K562 (cell line): ENCODE results near the gene ANKS1A. TPM values are rescaled to one million over a fixed set of nuclear protein-coding genes. Genes with fewer than 3 reads are reported as not detected.

ENCODE experiments used
- ATAC-seq: fragments of 200-7000 bp; cut with Tn5 transposase; 3 replicates; pipeline ENCODE4 v1.9.1; 2020; ENCODE audit warnings: moderate library complexity
- BruUV-seq: library from RNA; stranded (reverse); fragments of 400-500 nt; replicated peaks from 2 replicates; lab custom pipeline; 2021; lab: Mats Ljungman, UMichigan
- CTCF ChIA-PET: fragments of 300-600 bp; formaldehyde crosslinking; extraction: SDS; loops from one replicate; lab custom pipeline; 2021; ENCODE audit warnings: low intra/inter-chr PET ratio; lab: Yijun Ruan, JAX
- POLR2A ChIA-PET: fragments of 300-600, 350-650 bp; sonication (Branson Sonifier 250); formaldehyde crosslinking; extraction: SDS; loops from one replicate; lab custom pipeline; 2021; ENCODE audit warnings: antibody characterized with exemption, inconsistent platforms; lab: Yijun Ruan, JAX
- DNase-seq, 4 experiments: peaks; one replicate each; pipeline versions ENCODE4 v3.0.0 to v3.0.0-alpha.2; 2011 to 2018; ENCODE audit warnings: low spot score in 3 of 4, mixed read lengths in 3 of 4; ENCODE audit errors: extremely low read depth in 1 of 4
- FAIRE-seq: peaks from 2 replicates; lab custom pipeline; 2011; peaks lifted over from hg19 to GRCh38; lab: Jason Lieb, UNC
- H2AFZ ChIP-seq: 2 replicates; pipeline ENCODE4 v1.6.0; 2011; ENCODE audit warnings: low read depth, low read length, control low read depth, inconsistent platforms
- H3K27ac ChIP-seq: fragments of 200-600 bp; 3 replicates; pipeline ENCODE4 v1.8.0; 2011; ENCODE audit warnings: low read depth, mild to moderate bottlenecking, control low read depth, inconsistent platforms, low read length, moderate library complexity, mixed read lengths; ENCODE audit errors: extremely low read depth
- H3K27me3 ChIP-seq, 2 experiments: fragments of 300-600 bp in 1 of 2; 2 replicates in 1 of 2; 3 replicates in 1 of 2; pipeline versions ENCODE4 v1.6.0 to v1.8.0; 2011; ENCODE audit warnings: inconsistent platforms in 2 of 2, low read length in 2 of 2, mild to moderate bottlenecking in 1 of 2, mixed read lengths in 1 of 2, moderate library complexity in 1 of 2; ENCODE audit not compliant: control insufficient read depth in 2 of 2, insufficient read depth in 2 of 2
- H3K36me3 ChIP-seq: fragments of 300-600 bp; 3 replicates; pipeline ENCODE4 v1.8.0; 2011; ENCODE audit warnings: mild to moderate bottlenecking, low read length, inconsistent platforms; ENCODE audit not compliant: control insufficient read depth, insufficient read depth
- H3K4me1 ChIP-seq, 2 experiments: fragments of 200-600 bp in 1 of 2; replicated peaks in 1 of 2; 2 replicates in 1 of 2; 3 replicates in 1 of 2; pipeline versions ENCODE4 v1.5.1 to v1.8.0; 2011; ENCODE audit warnings: inconsistent platforms in 2 of 2, low read length in 2 of 2, mild to moderate bottlenecking in 1 of 2, mixed read lengths in 1 of 2, moderate library complexity in 1 of 2; ENCODE audit not compliant: control insufficient read depth in 2 of 2, insufficient read depth in 2 of 2
- H3K4me2 ChIP-seq: 2 replicates; pipeline ENCODE4 v1.6.1; 2011; ENCODE audit warnings: low read length, control low read depth, inconsistent platforms, mixed read lengths; ENCODE audit not compliant: insufficient read depth
- H3K4me3 ChIP-seq: fragments of 200-600 bp; sonication (generic), shearing (Covaris generic); 2 replicates; pipeline ENCODE4 v1.5.1; 2016; ENCODE audit warnings: control low read depth, inconsistent platforms
- H3K79me2 ChIP-seq: fragments of 200-600 bp; 3 replicates; pipeline ENCODE4 v1.8.0; 2011; ENCODE audit warnings: low read length, inconsistent platforms; ENCODE audit not compliant: control insufficient read depth, insufficient read depth
- H3K9ac ChIP-seq, 2 experiments: 2 replicates each; pipeline versions ENCODE4 v1.6.0 to v1.6.1; 2011; ENCODE audit warnings: low read depth in 2 of 2, low read length in 2 of 2, control low read depth in 1 of 2, inconsistent platforms in 1 of 2, mild to moderate bottlenecking in 1 of 2, mixed read lengths in 1 of 2; ENCODE audit not compliant: insufficient read depth in 1 of 2
- H3K9me1 ChIP-seq: one replicate; pipeline ENCODE4 v1.6.0; 2011; ENCODE audit warnings: inconsistent platforms, mild to moderate bottlenecking, low read length, moderate library complexity; ENCODE audit not compliant: control insufficient read depth, insufficient read depth
- H3K9me3 ChIP-seq: replicated peaks from 2 replicates; pipeline ENCODE4 v1.5.1; 2011; ENCODE audit warnings: low read depth, low read length, inconsistent platforms; ENCODE audit not compliant: control insufficient read depth, insufficient read depth
- H4K20me1 ChIP-seq: replicated peaks from 2 replicates; pipeline ENCODE4 v1.6.1; 2011; ENCODE audit warnings: low read length, inconsistent platforms, mixed read lengths; ENCODE audit not compliant: control insufficient read depth, insufficient read depth
- BHLHE40 ChIP-seq: IDR thresholded peaks from 2 replicates; pipeline ENCODE4 v1.6.1; 2011; ENCODE audit warnings: low read length, improper control_type of control experiment
- EGR1 ChIP-seq: fragments of 450-650 bp; conservative IDR thresholded peaks from 2 replicates; pipeline ENCODE4 v1.6.1; 2017; ENCODE audit warnings: mild to moderate bottlenecking
- HMG20B ChIP-seq: fragments of 250-450 bp; sonication (Bioruptor Pico); IDR thresholded peaks from 2 replicates; pipeline ENCODE4 v1.5.0; 2021; ENCODE audit warnings: mild to moderate bottlenecking
- JUND ChIP-seq, 2 experiments: IDR thresholded peaks; 2 replicates in 1 of 2; 3 replicates in 1 of 2; pipeline ENCODE4 v1.6.1; 2011; ENCODE audit warnings: borderline replicate concordance in 2 of 2, low read depth in 2 of 2, low read length in 2 of 2, improper control_type of control experiment in 1 of 2, missing biosample characterization in 1 of 2, missing genetic modification characterization in 1 of 2, missing genetic modification reagents in 1 of 2
- MAFF ChIP-seq: IDR thresholded peaks from 2 replicates; pipeline ENCODE4 v1.6.1; 2012; ENCODE audit warnings: low read length, improper control_type of control experiment
- SIN3B ChIP-seq: fragments of 450-650 bp; IDR thresholded peaks from 2 replicates; pipeline ENCODE4 v1.6.1; 2017; ENCODE audit warnings: low read depth, mild to moderate bottlenecking, moderate library complexity
- SIX5 ChIP-seq, 2 experiments: IDR thresholded peaks; 2 replicates each; pipeline ENCODE4 v1.6.1; 2011; ENCODE audit warnings: low read length in 2 of 2, borderline replicate concordance in 1 of 2, low read depth in 1 of 2, mild to moderate bottlenecking in 1 of 2, moderate library complexity in 1 of 2; ENCODE audit not compliant: insufficient read depth in 1 of 2
- SMARCB1 ChIP-seq: IDR thresholded peaks from 2 replicates; pipeline ENCODE4 v1.6.1; 2011; ENCODE audit warnings: improper control_type of control experiment, low read depth; ENCODE audit not compliant: insufficient read length
- ZBTB17 ChIP-seq: fragments of 450-650 bp; formaldehyde crosslinking; IDR thresholded peaks from 2 replicates; pipeline ENCODE4 v1.4.0; 2020; ENCODE audit warnings: mild to moderate bottlenecking
- ZBTB8A ChIP-seq: fragments of 450-650 bp; IDR thresholded peaks from 2 replicates; pipeline ENCODE4 v1.6.1; 2018; ENCODE audit warnings: mild to moderate bottlenecking, moderate library complexity; ENCODE audit not compliant: partially characterized antibody
- ZNF589 ChIP-seq: fragments of 200-800 bp; sonication (Bioruptor generic); IDR thresholded peaks from 2 replicates; pipeline ENCODE4 v1.6.1; 2016; ENCODE audit warnings: low read depth, missing genetic modification characterization, missing compliant biosample characterization
- in situ Hi-C: fragments of 300-500 bp; cut with MboI; formaldehyde crosslinking; loops from 4 replicates; pipeline ENCODE4 v1.15.0; 2018; ENCODE audit warnings: inconsistent platforms, mixed read lengths
- intact Hi-C: fragments of 100-400 bp; cut with micrococcal nuclease; formaldehyde crosslinking; loops from 2 replicates; pipeline ENCODE4 v1.14.2; 2022
- polyA plus RNA-seq, 8 experiments: library from polyadenylated mRNA; depleted of rRNA in 4 of 8; stranded (reverse) in 5 of 8; unstranded in 3 of 8; fragments of >200 nt; fragmentation: Nextera tagmentation in 2 of 8; fragmentation: Illumina TruSeq in 1 of 8; extraction: Ambion mirVana in 2 of 8; extraction: Trizol in 1 of 8; gene quantifications; 2 replicates each; pipeline versions ENCODE4 v1.2.1 to v1.2.3, GENCODE V29; 2011 to 2014; ENCODE audit warnings: inconsistent platforms in 1 of 8, missing spikeins in 1 of 8
- total RNA-seq, 7 experiments: library from RNA; depleted of rRNA in 6 of 7; stranded (reverse); fragments of >200 nt in 6 of 7; fragmentation: Illumina TruSeq in 2 of 7; extraction: Trizol in 2 of 7; gene quantifications; 2 replicates each; pipeline versions ENCODE4 v1.2.1 to v1.2.3, GENCODE V29; 2011 to 2021; ENCODE audit warnings: low replicate concordance in 1 of 7
- TF ChIP-seq, protein P1 (sequence below): sonication (generic); formaldehyde crosslinking; IDR thresholded peaks from 2 replicates; pipeline ENCODE4 v1.8.1; 2023; ENCODE audit warnings: mild to moderate bottlenecking, missing genetic modification reagents, moderate library complexity

The ANKS1A gene
- total and polyA plus RNA-seq, 9 of the 15 experiments (the other 6 are each of a cell fraction or from before 2014, with no cell fraction given): 1.1 to 13.8 (median 5.3) TPM

DNA sequence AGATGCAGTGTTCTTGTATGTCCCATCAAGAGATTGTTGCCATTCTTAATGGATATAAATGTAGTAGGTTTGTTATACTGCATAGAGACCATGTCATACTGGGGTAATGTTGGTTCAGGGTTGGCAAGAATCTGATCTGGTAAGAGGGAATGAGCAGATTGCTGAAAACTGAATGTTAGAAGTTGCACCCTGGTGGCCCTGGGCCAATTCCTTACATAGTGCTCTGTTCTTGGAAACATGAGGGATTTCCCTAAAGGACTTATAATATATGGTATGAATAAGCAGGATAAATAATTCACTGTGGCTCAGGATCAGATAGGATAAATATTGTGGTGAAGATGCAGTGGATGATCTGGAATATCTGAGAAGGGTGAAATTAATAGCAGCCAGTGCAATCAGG is 70.2 kb downstream of the ANKS1A start:
- Histone ChIP-seq H3K9me3 (no peaks in the 10 kb centered on the region), H3K36me3 (no peaks in the 10 kb centered on the region), H3K4me1 (peaks cover 0 to 4% of the 10 kb centered on the region in 2 experiments; a peak in 2 of 5 replicates), H3K4me2 (no peak overlapping the region), H3K27me3 (no peaks in the 10 kb centered on the region), H3K27ac (no peak overlapping the region), H3K4me3 (no peak overlapping the region), H4K20me1 (no peaks in the 10 kb centered on the region), H2AFZ (no peak overlapping the region), H3K9me1 (no peaks in the 10 kb centered on the region), H3K79me2 (no peaks in the 10 kb centered on the region), H3K9ac (no peak overlapping the region)
- no peak for FAIRE-seq
- DNase-seq: no peak
- no TSS peak for BruUV-seq
- no peak for TF ChIP-seq ZNF589
- no peak for TF ChIP-seq MAFF
- no peak for TF ChIP-seq BHLHE40
- TF ChIP-seq ZBTB8A: no peak
- no peak for TF ChIP-seq SIX5 (IDR thresholded peaks at IDR 0.05; ENCODE audit: borderline replicate concordance in 1 of 2, insufficient read depth in 1 of 2, low read depth in 1 of 2, low read length in 2 of 2)
- no peak for TF ChIP-seq SMARCB1
- no peak for TF ChIP-seq ZBTB17 (CRISPR knock-in tag)
- TF ChIP-seq, protein P1, sequence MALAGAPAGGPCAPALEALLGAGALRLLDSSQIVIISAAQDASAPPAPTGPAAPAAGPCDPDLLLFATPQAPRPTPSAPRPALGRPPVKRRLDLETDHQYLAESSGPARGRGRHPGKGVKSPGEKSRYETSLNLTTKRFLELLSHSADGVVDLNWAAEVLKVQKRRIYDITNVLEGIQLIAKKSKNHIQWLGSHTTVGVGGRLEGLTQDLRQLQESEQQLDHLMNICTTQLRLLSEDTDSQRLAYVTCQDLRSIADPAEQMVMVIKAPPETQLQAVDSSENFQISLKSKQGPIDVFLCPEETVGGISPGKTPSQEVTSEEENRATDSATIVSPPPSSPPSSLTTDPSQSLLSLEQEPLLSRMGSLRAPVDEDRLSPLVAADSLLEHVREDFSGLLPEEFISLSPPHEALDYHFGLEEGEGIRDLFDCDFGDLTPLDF (CRISPR knock-in tag): no peak
- no peak for TF ChIP-seq EGR1
- no peak for TF ChIP-seq SIN3B
- no peak for TF ChIP-seq HMG20B (CRISPR knock-in tag)
- no peak for TF ChIP-seq JUND (IDR thresholded peaks at IDR 0.05; ENCODE audit: borderline replicate concordance, low read depth, low read length)
- TF ChIP-seq JUND (tag; IDR thresholded peaks at IDR 0.05; ENCODE audit: borderline replicate concordance, low read depth, low read length): no peak
- no peak for ATAC-seq
- in situ Hi-C loops (no loop called here), intact Hi-C loops (no loop called here)
- ChIA-PET POLR2A (interaction anchor here (3.0 kb wide), 1 partner anchor 11 kb away, joined by 15 read pairs; no protein-coding TSS in a partner anchor), CTCF (no interaction called here)
